GM21619 (cell line): ENCODE data around the gene SMR3A.

ENCODE experiments used
- ATAC-seq: cut with Tn5 transposase; IDR thresholded peaks from one replicate; pipeline ENCODE4 v1.9.1; 2021; ENCODE audit not compliant: unreplicated experiment

SMR3A gene

DNA sequence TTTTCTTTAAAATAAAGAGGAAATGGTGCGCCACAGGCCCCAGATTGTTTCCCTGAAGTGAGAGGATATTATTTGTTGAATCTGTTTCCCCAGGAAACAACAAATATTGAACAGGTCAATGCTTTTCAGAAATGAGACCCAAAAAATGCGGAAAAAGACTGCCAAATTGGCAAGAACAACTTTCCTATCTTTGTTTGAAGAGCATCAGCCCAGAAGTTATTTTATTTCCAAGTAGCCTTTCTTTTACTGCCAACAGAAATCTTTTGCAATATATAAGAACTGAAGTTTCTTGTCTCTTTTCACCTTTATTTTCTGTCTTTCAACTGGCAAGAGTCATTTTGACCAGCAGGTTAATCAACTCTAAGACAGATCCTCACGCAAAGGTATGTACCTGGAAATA lies at the start of gene SMR3A:
SMR3A (plus strand) TSS at position 301 of the 400 bp plus-strand sequence. CDS start 1,356 bp downstream, outside the sequence.
- no peak for ATAC-seq

DNA sequence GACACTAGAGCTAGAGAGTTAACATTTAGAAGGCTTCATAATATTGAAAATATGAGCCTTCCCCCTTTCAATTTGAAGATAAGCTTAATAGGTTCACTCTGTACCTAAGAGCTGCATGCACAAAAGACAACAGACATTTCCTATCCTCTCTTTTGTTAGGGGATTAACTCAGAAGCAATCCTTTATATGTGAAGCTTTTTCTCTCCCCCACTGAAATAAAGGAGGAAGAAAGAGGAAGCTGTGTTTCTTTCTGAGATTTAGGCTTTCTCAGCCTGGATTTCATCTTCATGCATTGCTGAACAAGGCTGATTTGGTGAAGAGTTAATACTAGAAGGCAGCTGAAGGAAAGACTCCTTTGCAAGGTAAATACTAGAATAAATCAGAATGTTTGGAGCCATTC lies 46.8 kb upstream of the SMR3A start:
- ATAC-seq: no peak

DNA sequence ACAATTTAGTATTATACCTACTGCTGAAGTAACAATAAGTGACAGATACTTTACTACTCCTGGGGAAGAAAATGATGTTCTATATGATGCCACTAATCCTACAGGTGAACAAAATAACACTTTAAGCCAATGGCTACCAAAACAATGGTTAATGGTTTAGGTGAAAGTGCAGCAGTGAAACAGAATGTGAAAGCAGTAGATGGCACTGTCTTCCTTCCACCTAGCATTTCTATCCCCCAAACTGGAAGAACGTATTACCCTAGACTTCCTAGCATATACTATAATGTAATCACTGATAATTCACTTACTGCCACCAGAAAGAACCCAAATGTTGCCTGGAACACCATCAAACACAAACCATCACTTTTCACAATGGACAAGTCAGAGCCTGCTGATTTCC lies 44.6 kb upstream of the SMR3A start:
- peak; percentile 65 for ATAC-seq

DNA sequence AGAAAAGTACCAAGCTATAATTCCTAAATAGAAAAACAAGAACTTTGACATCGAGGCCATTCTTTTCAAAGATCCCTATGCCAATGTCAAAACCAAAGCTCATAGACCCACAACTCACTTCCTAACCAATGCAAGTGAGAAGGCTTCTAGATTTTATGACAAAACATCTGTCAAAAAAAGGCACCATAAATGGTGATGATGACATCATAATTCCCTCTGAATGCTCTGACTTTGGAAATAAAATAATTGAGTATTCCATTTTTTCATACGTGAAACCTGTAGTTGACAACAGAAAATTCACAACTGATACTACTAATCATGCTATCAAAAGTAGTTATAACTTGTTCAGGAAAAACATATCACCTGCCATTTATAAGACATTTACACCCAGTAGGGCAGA lies 34.5 kb upstream of the SMR3A start:
- no peak for ATAC-seq

DNA sequence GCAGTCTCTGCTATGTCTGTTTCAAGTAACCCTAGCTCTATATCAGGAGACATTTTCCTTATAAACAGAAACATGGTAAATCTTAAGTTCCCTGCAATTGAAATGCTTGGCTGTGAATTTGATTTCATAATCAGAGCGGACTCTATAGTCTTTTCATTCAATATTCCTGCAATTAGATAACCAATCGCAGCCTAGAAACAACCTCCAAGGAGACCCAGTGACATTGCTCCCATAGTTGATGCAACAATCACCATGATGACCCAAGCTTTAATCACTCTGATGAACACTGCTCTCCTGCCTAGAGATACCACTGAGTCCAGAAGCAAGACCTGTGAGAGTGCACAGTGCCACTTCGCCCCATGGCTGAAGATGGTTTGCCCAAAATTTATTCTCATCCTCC lies 25.9 kb upstream of the SMR3A start, which contains the start of gene CABS1:
CABS1 (plus strand) TSS at position 301 of the 400 bp plus-strand sequence; CDS start at position 360, 59 bp downstream.
- ATAC-seq: no peak

DNA sequence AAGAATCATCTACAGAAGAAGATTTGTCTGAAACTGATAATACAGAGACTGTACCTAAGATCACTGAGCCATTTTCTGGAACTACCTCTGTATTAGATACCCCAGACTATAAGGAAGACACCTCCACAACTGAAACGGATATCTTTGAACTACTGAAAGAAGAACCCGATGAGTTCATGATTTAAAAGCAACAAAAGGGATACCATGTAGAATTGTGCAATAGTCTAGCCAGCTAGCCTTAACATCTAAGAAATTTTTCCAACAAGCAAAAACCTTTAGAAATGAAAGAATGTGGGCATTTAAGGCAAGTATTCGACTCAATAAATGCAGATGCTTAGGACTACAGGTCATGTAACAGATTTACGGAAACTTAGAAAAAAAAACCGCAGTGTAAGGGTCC lies 24.5 kb upstream of the SMR3A start:
- no peak for ATAC-seq

DNA sequence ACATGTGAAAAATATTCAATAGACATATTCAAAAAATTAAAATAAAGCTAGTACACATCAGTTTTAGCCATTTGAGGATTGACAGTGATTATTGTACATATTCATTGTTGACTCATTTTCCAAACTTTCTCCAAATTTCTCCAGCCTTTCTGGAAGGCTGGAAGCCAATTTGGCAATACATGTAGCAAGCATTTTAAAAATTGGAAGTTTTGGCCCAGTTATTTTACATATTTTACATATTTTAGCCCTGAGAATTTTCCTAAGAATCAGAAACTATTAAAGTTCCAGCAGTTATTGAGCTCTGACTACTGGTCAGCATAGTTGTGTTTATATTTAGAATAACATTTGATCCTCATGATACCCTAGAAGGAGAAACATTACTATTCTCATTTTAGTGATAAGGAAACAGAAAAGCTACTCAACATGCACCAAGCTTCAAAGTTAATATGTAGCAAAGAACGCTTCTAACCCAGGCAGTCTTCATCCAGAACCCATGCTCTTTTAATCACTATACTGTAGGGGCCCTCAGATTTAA lies 22.6 kb upstream of the SMR3A start:
- ATAC-seq: no peak

DNA sequence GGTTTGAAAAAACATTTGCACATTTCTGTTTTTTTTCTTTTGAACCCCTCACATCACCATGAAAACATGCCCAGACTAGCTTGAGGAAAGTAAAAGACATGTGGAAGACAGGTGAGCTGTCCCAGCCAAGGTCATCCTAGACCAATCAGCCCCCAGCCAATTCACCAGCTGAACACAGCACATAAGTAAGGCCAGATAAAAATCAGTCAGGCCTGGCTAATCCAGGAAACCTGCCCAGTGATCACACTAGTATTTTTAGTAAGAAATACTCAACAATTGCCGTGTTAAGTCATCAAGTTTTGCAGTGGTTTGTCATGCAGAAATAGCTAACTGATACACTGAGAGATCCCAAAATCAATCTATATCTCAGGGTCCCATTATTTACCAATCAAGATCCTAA lies 4.4 kb upstream of the SMR3A start:
- ATAC-seq: no peak

DNA sequence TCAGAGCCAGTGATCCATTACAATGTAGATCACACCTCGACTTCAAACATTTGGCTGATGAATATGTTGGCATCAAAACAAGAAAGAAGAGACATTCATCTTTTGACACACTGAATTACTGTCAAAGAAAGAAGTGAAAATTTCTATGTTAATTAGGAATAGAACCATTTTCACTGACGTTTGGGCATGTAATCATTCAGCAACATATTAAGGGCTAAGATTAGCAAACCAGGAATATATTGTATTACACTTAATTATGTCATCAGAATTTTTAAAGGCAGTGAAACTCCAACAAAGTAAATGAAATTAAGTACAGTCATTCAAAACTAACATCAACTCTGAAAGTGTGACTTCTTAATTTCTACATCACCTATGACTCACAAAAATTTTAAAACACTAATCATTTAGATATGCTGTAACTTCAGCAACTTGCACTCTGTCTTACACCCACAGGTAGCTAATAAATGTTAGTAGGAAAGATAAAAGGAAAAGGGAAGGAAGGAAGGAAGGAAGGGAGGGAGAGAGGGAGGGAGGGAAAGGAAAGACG lies 1.4 kb upstream of the SMR3A start:
- no peak for ATAC-seq

DNA sequence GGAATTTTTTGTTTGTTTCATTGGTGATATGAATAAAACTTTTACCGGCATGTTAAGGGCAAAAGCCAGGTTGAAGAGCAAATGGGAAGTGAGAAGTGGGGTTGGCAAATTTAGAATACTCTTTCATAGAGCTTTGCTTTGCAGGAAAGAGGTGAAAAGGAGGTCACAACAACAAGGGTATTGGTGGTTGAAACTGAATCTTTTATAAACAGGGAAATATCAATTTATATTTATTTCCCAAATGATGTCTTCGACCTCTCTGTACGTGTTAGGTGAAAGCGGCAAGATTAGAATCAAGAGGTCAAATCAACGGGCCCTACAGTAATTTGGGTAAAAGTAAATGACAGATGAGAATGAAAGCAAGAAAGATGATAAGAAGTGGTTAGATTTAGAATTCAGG lies 3.4 kb downstream of the SMR3A start:
- no peak for ATAC-seq

DNA sequence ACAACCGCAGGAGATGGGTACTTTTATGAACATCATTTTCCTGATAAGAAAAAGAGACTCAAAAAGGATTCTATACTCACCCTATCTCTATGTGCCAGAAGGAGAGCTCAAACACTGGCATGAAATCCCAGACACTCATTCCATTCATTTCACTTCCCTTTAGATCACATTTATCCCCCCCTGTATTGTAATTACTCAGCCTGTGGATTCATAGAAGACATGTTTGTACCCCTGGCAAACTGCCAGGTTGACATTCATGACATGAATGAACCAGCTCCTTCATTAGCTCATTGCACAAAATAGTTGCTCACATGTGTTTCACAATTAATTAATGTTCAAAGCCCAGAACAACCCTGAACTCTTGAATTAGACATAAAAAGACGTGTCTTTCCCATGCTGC lies 4.9 kb downstream of the SMR3A start:
- no peak for ATAC-seq

DNA sequence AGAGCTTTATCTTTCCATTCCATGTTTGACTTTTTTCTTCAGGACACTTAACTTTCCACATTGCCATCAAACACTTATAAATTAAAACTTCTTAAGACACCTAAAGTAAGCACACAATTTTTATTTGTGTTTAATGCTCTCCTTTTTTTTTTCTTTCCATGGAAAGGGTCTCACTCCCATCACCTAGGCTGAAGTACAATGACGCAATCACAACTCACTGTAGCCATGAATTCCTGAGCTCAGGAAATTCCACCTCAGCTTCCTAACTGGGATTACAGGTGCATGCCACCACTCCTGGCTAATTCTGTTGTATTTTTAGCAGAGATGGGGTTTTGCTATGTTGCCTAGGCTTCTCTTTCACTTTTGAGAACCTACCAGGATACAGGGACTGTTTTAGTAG lies 7.3 kb downstream of the SMR3A start:
- no peak for ATAC-seq

DNA sequence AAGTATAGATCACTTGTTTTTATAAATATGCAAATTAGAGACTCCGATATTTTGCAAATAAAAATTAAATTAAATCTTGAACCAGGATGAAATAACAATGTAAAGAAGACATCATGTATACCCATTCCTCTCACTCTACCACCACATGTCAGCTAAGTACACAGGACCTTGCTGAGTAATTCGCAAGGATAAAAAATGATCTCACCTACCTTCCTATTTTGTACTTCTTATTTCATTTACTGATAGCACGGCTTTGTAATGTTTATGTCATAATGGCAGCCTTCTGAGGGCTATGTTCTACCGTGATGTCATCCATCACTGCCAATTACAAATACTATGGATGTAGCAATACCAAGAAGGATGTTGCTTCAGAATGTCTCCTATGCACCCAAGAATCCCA lies 11.4 kb downstream of the SMR3A start:
- ATAC-seq: no peak

DNA sequence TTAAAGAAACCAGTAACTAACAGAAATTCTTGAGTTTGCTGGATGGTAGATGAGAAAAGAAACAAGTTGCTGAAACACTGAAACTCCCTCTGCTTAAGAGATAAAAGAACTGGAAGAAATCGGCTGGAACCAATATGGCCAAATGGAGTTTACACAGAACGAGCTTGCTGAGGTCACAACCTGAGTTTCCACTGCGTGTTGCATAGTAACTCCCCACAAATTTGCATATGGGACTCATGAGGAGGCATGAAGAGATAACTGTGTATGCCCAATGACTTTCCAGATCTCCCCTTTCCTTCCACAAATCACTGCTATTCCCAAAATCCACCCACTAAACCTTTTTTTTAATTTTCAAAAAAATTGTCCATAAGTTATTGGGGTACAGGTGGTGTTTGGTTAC lies 12.2 kb downstream of the SMR3A start:
- no peak for ATAC-seq

DNA sequence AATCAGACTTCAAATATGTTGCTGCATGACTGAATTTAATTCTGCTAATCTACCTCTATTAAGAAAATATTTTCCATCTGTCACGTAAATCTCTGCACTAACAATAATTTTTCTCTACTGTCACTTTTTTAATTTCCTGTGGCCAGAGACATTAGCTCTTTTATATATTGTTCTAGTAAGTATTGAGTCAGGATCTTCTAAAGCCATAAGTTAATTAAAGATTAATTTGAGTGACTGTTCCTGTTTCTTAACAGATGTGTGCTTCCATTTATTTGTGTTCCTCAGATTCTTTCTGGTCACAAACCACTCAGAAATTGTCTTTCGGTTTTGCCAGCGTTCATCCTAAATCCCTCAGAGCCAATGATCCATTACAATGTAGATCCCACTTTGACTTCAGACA lies 20.0 kb downstream of the SMR3A start:
- no peak for ATAC-seq

DNA sequence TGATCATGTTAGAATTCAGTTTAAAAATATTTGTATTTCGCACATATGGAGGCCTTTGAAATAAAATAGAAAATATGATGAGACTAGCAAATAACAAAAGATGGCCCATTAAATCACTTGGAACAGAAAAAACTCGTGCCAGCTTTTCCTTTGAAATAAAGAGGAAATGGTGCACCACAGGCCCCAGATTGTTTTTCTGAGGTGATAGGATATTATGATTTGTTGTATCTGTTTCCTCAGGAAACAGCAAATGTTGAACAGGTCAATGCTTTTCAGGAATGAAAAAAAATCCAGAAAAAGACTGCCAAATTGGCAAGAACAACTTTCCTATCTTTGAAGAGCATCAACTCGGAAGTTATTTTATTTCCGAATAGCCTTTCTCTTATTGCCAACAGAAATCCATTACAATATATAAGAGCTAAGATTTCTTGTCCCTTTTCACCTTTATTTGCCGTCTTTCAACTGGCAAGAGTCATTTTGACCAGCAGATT lies 22.2 kb downstream of the SMR3A start, which contains the start of gene SMR3B:
SMR3B (plus strand) TSS at position 441 of the 491 bp plus-strand sequence. CDS start 1,380 bp downstream, outside the sequence.
- ATAC-seq: no peak

DNA sequence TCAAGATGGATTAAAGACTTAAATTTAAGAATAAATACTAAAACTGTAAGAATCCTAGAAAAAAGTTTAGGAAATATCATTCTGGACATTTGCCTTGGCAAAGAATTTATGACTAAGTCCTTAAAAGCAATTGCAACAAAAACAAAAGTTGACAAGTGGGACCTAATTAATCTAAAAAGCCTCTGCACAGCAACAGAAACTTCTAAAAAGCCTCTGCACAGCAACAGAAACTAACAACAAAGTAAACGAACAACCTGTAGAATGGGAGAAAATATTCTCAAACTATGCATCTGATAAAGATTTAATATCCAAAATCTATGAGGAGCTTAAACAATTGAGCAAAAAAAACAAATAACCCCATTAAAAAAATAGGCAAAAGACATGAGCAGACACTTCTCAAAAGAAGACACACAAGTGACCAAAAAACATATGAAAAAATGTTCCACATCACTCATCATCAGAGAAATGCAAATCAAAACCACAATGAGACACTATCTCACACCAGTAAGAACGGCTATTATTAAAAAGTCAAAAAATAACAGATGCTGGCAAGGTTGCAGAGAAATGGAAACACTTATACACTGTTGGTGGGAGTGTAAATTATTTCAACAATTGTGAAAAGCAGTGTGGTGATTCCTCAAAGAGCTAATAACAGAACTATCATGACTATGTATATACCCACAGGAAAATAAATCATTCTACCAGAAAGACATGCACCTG lies 31.7 kb downstream of the SMR3A start:
- peak; percentile 54 for ATAC-seq

DNA sequence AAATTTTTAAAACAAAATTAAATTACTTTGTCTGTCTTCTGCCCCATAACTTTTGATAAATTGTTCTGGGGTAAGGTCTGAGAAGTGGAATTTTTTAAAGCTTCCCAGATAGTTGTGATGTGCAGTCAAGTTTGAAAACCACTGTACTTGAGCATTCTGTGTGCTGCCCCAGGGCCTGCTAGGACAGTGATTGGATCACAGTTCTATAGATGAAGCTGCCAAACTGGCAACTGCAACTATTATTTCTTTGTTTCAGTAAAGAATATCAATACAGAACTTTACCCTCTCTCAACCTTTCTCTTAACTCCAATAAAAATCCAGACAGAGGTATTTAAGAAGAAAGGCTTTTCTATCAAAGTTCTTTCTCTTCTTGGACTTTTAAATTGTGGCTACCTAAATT lies 37.0 kb downstream of the SMR3A start, which contains the start of gene OPRPN:
OPRPN (plus strand) TSS at position 361 of the 400 bp plus-strand sequence. CDS start 1,346 bp downstream, outside the sequence.
- ATAC-seq: no peak

DNA sequence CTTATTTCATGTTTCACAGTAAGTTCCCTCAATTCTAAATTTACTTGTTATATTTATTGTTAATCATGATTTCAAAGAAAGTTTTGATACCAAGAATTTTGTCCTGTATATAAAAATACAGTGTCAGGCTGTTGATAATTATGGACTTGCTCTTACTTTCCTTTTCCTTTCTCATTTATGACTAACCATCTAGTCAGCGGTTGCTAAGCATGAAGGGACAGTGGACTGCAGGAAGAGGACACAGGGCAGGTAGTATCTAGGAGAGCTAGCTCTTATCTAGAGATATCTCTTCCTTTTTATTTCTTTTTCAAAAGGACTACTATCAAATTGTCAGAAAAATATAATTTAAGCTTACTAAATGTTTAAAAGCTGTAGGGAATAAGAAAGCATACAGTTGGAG lies 38.8 kb downstream of the SMR3A start:
- ATAC-seq: peak; percentile 79

DNA sequence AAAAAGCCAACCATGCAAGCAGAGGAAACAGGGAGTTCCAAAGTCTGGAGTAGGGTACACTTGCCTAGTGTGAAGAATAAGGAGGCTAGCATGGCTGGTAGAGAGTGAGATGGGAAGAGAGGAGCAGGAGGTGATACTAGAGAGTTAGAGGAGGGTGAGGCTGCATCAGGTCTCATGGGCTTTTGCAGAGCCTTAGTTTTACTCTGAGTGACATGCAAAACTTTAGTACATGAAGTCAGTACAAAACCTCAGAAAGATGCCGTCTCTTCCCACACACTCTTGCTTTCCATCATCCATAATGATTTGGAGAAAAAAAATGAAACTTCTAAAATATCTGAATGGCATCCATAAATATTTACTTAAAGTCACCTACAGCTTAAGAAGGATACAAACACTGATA lies 42.2 kb downstream of the SMR3A start:
- no peak for ATAC-seq

DNA sequence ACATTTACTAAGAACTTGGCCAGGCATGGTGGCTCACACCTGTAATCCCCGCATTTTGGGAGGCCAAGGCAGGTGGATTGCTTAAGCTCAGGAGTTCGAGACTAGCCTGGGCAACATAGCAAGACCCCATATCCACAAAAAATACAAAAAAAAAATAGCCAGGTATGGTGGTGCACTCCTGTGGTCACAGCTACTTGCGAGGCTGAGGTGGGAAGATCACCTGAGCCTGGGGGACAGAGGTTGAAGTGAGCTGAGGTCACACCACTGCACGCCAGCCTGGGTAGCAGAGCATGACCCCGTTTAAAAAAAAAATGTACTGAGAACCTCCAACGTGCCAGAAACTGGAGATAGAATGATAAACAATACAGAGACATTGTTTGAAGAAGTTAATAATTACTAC lies 45.2 kb downstream of the SMR3A start:
- ATAC-seq: peak; percentile 47
